Type B pancreatic cell (in vitro differentiated cells): Measurements from ENCODE around the gene PANK4. TPM values are rescaled to one million over a fixed set of nuclear protein-coding genes. Genes with fewer than 3 reads are reported as not detected.

Source experiments
- DNase-seq: peaks from one replicate; pipeline ENCODE4 v3.0.0; 2021; ENCODE audit warnings: mixed read lengths; ENCODE audit not compliant: unreplicated experiment; ENCODE audit errors: extremely low spot score
- H3K27ac Mint-ChIP-seq: 2 replicates; pipeline ENCODE4 v1.8.0; 2021; ENCODE audit warnings: mild to moderate bottlenecking, mixed read lengths
- H3K27me3 Mint-ChIP-seq: 2 replicates; pipeline ENCODE4 v1.8.0; 2021; ENCODE audit warnings: mixed read lengths
- H3K36me3 Mint-ChIP-seq: 2 replicates; pipeline ENCODE4 v1.8.0; 2021; ENCODE audit warnings: mixed read lengths
- H3K4me1 Mint-ChIP-seq: one replicate; pipeline ENCODE4 v1.8.0; 2021; ENCODE audit warnings: mixed read lengths; ENCODE audit not compliant: unreplicated experiment
- H3K4me3 Mint-ChIP-seq: 2 replicates; pipeline ENCODE4 v1.8.0; 2021; ENCODE audit warnings: mild to moderate bottlenecking, mixed read lengths
- H3K9me3 Mint-ChIP-seq: 2 replicates; pipeline ENCODE4 v1.8.0; 2021; ENCODE audit warnings: mixed read lengths
- CTCF ChIP-seq: fragments of 200-600 bp; sonication (generic); conservative IDR thresholded peaks from 2 replicates; pipeline ENCODE4 v1.5.0; 2021; ENCODE audit warnings: antibody characterized with exemption, mild to moderate bottlenecking
- total RNA-seq: library from RNA; stranded (reverse); gene quantifications from 2 replicates; pipeline ENCODE4 v1.2.1, GENCODE V29; 2021; ENCODE audit warnings: low replicate concordance

PANK4 gene
- total RNA-seq, 1 donor from 2014 or later: 49.1 TPM

GRCh38 chr1:2480986-2481364 lies 45.4 kb downstream of the PANK4 start:
- no peak for TF ChIP-seq CTCF
- DNase-seq: no peak
- Mint-ChIP-seq H3K9me3 (no peaks in the 10 kb centered on the region), H3K4me3 (no peak overlapping the region), H3K36me3 (no peaks in the 10 kb centered on the region), H3K4me1 (no peaks in the 10 kb centered on the region), H3K27ac (no peak overlapping the region), H3K27me3 (peaks cover 3% of the 10 kb centered on the region)

- no peak for TF ChIP-seq CTCF
- no peaks in the 10 kb centered on the region for H3K9me3 Mint-ChIP-seq
- peaks cover 3% of the 10 kb centered on the region for H3K27me3 Mint-ChIP-seq
- no peaks in the 10 kb centered on the region for H3K36me3 Mint-ChIP-seq
- no peak overlapping the region for H3K4me3 Mint-ChIP-seq
- no peaks in the 10 kb centered on the region for H3K4me1 Mint-ChIP-seq
- H3K27ac Mint-ChIP-seq: no peak overlapping the region
- no peak for DNase-seq
Observed at GRCh38 chr1:2480236-2480985, 46.0 kb downstream of the PANK4 start.

GRCh38 chr1:2479618-2480017 lies 46.8 kb downstream of the PANK4 start:
- Mint-ChIP-seq H3K4me3 (no peak overlapping the region), H3K4me1 (no peaks in the 10 kb centered on the region)
- TF ChIP-seq CTCF: no peak

GRCh38 chr1:2479186-2479585 lies 47.2 kb downstream of the PANK4 start:
- Mint-ChIP-seq H3K9me3 (no peaks in the 10 kb centered on the region), H3K27me3 (peaks cover 3% of the 10 kb centered on the region), H3K27ac (no peak overlapping the region), H3K4me1 (no peaks in the 10 kb centered on the region), H3K4me3 (no peak overlapping the region), H3K36me3 (no peaks in the 10 kb centered on the region)
- DNase-seq: no peak
- no peak for TF ChIP-seq CTCF

More at GRCh38 chr1:2479618-2480017, 46.8 kb downstream of the PANK4 start:
- Mint-ChIP-seq H3K9me3 (no peaks in the 10 kb centered on the region), H3K27me3 (peaks cover 3% of the 10 kb centered on the region), H3K27ac (no peak overlapping the region), H3K36me3 (no peaks in the 10 kb centered on the region)
- no peak for DNase-seq

GRCh38 chr1:2477791-2478499 lies 48.5 kb downstream of the PANK4 start:
- DNase-seq: no peak
- Mint-ChIP-seq H3K4me3 (no peak overlapping the region), H3K27me3 (no peaks in the 10 kb centered on the region), H3K36me3 (no peaks in the 10 kb centered on the region), H3K27ac (no peak overlapping the region), H3K9me3 (no peaks in the 10 kb centered on the region), H3K4me1 (no peaks in the 10 kb centered on the region)
- no peak for TF ChIP-seq CTCF
